Fibroblast of mammary gland (primary cell): Measurements from ENCODE around the gene CRACDL.

ENCODE experiments used
- DNase-seq: peaks from one replicate; pipeline ENCODE4 v3.0.0-alpha.2; 2010; ENCODE audit warnings: low read depth
- H3K4me3 ChIP-seq: 2 replicates; pipeline ENCODE4 v1.5.1; 2011; ENCODE audit warnings: low read depth, mild to moderate bottlenecking, low read length, moderate library complexity; ENCODE audit not compliant: control insufficient read depth
- TF ChIP-seq, protein P1 (sequence below): conservative IDR thresholded peaks from 2 replicates; pipeline ENCODE4 v1.5.1; 2011; ENCODE audit warnings: low read depth, low read length, inconsistent platforms; ENCODE audit not compliant: control insufficient read depth, insufficient read depth

CRACDL gene

DNA sequence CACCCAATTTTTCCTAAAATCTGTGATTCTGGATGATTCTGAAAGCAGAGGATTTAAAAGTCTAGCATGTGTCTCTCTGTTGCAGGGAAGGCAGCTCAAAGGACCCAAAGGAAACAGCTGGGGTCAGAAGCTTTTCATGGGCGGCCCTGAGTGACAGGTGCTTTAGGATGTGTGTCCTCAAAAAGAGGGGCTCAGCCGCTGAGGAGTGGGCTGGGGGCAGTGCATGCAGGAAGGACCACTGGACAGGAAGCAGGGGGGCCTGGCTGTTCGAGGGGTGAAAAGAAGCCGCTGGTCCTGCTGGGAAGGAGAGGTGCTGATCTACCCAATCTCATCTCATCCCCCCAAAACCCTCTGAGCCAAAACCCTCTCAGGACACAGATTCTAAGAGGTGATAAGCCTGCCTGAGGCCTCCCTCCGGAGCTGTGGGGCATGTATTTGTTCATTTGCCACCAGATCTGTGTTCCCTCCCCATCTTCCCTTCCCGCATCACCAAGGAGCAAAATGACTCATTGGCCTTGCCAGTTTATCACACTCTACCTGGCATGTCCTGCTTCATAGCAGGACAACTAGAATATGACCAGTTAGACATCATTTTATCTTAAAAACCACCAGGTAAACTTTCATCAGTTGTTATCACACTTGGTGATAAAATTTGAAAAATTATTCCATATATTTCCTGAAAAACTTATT, 106.3 kb downstream of the CRACDL start:
- TF ChIP-seq, protein P1, sequence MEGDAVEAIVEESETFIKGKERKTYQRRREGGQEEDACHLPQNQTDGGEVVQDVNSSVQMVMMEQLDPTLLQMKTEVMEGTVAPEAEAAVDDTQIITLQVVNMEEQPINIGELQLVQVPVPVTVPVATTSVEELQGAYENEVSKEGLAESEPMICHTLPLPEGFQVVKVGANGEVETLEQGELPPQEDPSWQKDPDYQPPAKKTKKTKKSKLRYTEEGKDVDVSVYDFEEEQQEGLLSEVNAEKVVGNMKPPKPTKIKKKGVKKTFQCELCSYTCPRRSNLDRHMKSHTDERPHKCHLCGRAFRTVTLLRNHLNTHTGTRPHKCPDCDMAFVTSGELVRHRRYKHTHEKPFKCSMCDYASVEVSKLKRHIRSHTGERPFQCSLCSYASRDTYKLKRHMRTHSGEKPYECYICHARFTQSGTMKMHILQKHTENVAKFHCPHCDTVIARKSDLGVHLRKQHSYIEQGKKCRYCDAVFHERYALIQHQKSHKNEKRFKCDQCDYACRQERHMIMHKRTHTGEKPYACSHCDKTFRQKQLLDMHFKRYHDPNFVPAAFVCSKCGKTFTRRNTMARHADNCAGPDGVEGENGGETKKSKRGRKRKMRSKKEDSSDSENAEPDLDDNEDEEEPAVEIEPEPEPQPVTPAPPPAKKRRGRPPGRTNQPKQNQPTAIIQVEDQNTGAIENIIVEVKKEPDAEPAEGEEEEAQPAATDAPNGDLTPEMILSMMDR, result no peak

DNA sequence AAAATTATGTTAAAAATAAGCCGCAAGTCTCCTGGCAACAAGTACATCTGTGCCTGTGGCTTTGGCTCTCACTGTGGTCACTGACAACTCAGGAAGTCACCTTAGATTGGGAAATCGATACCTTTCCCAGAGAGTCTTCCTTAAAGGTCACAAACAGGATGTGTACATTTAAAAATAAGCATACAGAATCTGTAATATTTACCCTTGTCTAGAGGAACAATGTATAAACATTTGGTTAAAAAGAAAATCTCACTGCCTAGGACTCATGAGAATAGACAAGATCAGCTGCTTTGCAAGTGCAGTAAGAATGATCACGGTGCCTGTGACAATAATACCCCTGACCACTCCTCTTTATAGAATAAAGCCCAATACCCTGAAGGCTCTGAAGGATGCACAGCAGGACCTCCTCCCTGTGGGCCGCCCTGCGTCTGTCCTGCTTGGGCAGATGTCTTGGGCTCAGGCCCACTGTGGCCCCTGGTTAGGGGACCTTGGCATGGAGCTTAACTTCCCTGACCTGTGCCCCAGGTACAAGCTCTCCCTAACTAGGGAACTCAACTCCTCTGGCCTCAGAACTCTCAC, 107.1 kb downstream of the CRACDL start:
- H3K4me3 ChIP-seq, result no peak overlapping the region
- TF ChIP-seq, protein P1, result no peak
- DNase-seq, result no peak

More for the DNA sequence above, 106.3 kb downstream of the CRACDL start:
- H3K4me3 ChIP-seq, result no peak overlapping the region
- no peak for DNase-seq

DNA sequence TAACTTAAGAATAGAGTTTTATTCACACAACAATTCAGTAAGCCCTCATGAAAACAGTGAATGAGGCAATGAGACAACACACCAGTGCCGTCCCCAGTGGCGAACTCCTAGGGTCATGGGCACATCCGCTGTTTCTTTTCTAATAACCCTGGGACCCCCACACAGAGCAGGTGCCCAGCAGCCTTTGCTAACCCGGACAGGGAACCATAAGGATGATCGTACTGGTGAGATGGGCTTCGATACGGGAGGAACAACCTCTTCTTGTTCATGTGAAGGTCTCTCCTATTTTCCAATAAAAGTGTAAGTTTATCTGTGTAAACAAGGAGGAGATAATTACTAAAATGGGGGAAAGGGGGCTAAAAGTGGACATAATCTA, 107.7 kb downstream of the CRACDL start:
- TF ChIP-seq, protein P1, result no peak
- DNase-seq, result no peak
- H3K4me3 ChIP-seq, result no peak overlapping the region

DNA sequence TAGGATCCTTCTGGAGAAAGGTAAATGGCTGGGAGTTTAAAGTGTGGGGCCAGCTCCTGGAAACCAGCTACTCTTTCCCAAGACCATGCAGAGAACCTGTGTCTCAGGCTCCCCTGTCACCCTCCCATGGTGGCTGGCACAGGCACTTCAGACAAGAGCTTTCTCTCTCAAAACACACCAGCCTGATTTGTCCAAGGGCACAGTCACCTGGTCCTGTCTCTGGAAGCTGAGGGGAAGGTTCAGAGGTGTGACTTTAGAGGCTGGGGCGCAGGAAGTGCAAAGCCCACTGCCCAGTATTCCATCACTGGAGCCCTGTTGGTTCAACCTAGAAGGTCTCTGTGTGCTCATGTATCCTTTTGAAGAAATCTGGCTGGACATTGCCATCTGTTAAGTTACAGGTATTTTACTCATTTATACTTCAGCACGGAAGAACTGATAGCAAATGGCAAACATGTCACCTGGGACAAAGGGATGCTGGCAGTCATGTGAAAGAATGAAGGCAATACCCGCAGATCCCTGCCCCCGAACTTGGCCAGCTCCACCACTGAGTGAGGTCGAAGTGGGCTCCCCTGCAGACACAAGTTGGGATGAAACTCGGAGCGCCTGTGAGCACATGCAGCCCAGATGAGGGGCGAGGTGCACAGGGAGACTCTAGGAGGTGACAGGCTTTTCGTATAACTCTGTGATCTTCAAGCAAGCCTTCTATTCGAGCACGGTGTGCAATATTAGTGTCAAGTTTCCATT, 108.2 kb downstream of the CRACDL start:
- no peak for DNase-seq
- TF ChIP-seq, protein P1, result no peak
- H3K4me3 ChIP-seq, result no peak overlapping the region

DNA sequence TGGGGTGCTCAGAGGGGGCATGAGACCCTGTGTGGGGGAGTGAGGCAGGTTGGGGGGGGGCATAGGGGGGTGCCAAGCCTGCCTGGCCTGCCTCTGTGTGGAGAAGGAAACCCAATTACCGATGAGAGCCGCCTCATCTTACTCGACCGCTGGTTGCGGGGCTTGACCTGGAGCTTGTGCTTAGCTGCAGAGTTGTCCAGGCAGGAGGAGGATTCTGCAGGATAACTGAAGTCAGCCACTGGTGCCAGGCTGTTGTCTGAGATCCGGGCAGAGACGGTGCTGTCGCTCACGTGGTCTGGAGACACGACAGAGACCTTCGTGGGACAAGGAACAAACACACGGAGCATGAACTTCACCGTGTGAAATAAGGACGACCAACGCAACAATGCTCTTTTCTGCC, 109.2 kb downstream of the CRACDL start:
- no peak for DNase-seq
- no peak overlapping the region for H3K4me3 ChIP-seq
- TF ChIP-seq, protein P1, result no peak

DNA sequence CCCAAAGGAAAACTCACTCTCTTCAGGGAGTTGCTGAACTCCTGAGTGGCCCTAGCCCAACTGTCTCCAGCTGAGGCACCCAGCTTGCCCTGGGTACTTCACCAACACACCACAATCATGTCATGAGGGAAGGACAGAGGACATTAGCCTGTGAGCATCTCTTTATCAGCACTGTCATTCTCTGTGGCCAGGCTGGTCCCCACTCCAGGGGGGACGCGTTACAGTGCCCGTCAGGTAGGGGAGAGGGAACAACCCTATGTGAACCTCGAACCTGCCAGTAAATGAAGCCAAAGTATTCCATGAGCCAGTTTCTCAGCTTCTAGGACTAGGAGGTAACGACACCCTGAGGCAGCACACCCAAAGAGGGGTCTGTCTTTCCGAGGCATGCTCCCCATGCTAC, 110.2 kb downstream of the CRACDL start:
- H3K4me3 ChIP-seq, result no peak overlapping the region
- TF ChIP-seq, protein P1, result no peak
- no peak for DNase-seq
